Mammary epithelial cell (primary cell): ENCODE data around the gene PARD3B.

Source experiments
- EZH2 ChIP-seq: IDR thresholded peaks from 2 replicates; pipeline ENCODE4 v1.6.1; 2012; ENCODE audit warnings: low read length, inconsistent platforms, borderline replicate concordance
- TF ChIP-seq, protein P1 (sequence below), 2 donors: IDR thresholded peaks in 1 of 2; conservative IDR thresholded peaks in 1 of 2; 2 replicates each; pipeline ENCODE4 v1.5.1; 2011 to 2012; ENCODE audit warnings: inconsistent platforms in 2 of 2, low read length in 2 of 2, mild to moderate bottlenecking in 2 of 2, control low read depth in 1 of 2, low read depth in 1 of 2; ENCODE audit not compliant: insufficient read depth in 1 of 2; ENCODE audit errors: extremely low read depth in 1 of 2

DNA sequence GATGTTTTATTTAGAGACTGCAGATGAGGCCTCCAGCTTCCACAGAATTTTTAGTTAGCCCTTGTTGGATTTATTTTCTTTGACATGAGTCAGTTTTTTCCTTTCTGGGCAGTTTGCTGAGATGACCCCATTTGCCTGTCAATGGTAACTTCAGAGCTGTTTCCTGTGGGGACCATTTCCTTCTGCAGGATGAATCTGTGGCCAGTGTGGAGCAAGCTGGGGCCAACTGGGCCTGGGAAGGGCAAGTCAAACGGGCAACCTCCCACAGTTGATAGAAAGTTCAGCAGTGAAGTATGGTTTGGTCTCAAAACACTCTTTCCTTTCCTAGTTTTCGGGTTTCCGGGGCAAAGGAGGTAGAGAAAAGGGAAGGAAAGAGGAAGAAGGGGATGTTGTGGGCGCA lies 845.6 kb downstream of the PARD3B start:
- TF ChIP-seq, protein P1, sequence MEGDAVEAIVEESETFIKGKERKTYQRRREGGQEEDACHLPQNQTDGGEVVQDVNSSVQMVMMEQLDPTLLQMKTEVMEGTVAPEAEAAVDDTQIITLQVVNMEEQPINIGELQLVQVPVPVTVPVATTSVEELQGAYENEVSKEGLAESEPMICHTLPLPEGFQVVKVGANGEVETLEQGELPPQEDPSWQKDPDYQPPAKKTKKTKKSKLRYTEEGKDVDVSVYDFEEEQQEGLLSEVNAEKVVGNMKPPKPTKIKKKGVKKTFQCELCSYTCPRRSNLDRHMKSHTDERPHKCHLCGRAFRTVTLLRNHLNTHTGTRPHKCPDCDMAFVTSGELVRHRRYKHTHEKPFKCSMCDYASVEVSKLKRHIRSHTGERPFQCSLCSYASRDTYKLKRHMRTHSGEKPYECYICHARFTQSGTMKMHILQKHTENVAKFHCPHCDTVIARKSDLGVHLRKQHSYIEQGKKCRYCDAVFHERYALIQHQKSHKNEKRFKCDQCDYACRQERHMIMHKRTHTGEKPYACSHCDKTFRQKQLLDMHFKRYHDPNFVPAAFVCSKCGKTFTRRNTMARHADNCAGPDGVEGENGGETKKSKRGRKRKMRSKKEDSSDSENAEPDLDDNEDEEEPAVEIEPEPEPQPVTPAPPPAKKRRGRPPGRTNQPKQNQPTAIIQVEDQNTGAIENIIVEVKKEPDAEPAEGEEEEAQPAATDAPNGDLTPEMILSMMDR (conservative IDR thresholded peaks at IDR 0.05 in 1 of 2, IDR thresholded peaks at IDR 0.05 in 1 of 2; ENCODE audit: extremely low read depth in 1 of 2, insufficient read depth in 1 of 2, low read depth in 1 of 2, low read length in 2 of 2) = no peak
- TF ChIP-seq EZH2 = no peak
